Esophagus squamous epithelium (tissue), 5 donors: ENCODE measurements around the gene IL22RA2. TPM values are rescaled to one million over a fixed set of nuclear protein-coding genes. Genes with fewer than 3 reads are reported as not detected.

Source experiments
- DNase-seq: peaks from one replicate; lab custom pipeline; 2025; lab: John Stamatoyannopoulos, UW
- H3K27ac ChIP-seq, 4 donors: fragments of 200-600 bp; sonication (generic); one replicate each; pipeline ENCODE4 v1.5.1; 2016 to 2019; ENCODE audit warnings: mild to moderate bottlenecking in 1 of 4
- H3K27me3 ChIP-seq, 4 donors: fragments of 200-600 bp; sonication (generic); 1 replicate in 3 of 4; 2 replicates in 1 of 4; pipeline versions ENCODE4 v1.5.1 to v1.6.0; 2017 to 2021; ENCODE audit warnings: antibody characterized with exemption in 1 of 4
- H3K36me3 ChIP-seq, 3 donors: fragments of 200-600 bp; sonication (generic); one replicate each; pipeline ENCODE4 v1.5.1; 2016 to 2019
- H3K4me1 ChIP-seq, 3 donors: fragments of 200-600 bp; sonication (generic); one replicate each; pipeline ENCODE4 v1.5.1; 2017 to 2019
- H3K4me3 ChIP-seq, 4 donors: fragments of 200-600 bp; sonication (generic); 1 replicate in 3 of 4; 2 replicates in 1 of 4; pipeline ENCODE4 v1.5.1; 2016 to 2019; ENCODE audit warnings: mild to moderate bottlenecking in 2 of 4, moderate library complexity in 1 of 4
- H3K9me3 ChIP-seq, 3 donors: fragments of 200-600 bp; sonication (generic); one replicate each; pipeline ENCODE4 v1.5.1; 2016 to 2019
- CTCF ChIP-seq, 6 experiments: fragments of 450-650 bp in 4 of 6; fragments of 200-600 bp in 2 of 6; sonication (generic) in 2 of 6; IDR thresholded peaks; one replicate each; pipeline ENCODE4 v1.5.1; 2016 to 2019; ENCODE audit warnings: antibody characterized with exemption in 6 of 6, mild to moderate bottlenecking in 4 of 6, moderate library complexity in 4 of 6
- POLR2A ChIP-seq, 4 donors: fragments of 450-650 bp; IDR thresholded peaks; one replicate each; pipeline ENCODE4 v1.6.1; 2017; ENCODE audit warnings: antibody characterized with exemption in 4 of 4, mild to moderate bottlenecking in 4 of 4, moderate library complexity in 3 of 4
- WGBS, 2 donors: methylation state at CpG; one replicate each; pipeline ENCODE4 v1.1.5; 2018; 5-methylcytosine and 5-hydroxymethylcytosine counted together
- intact Hi-C: fragments of 100-400 bp; cut with DNase I; formaldehyde crosslinking; loops from one replicate; pipeline ENCODE4 v1.15.0; 2022
- total RNA-seq, 4 donors: library from RNA; depleted of rRNA; stranded (reverse); fragments of >200 nt; gene quantifications; one replicate each; pipeline ENCODE4 v1.1.0, GENCODE V29; 2016
- donor health status: DM: yes; HTN: yes; CAD: no.

Gene IL22RA2
- total RNA-seq, 4 donors from 2014 or later, result not detected

DNA sequence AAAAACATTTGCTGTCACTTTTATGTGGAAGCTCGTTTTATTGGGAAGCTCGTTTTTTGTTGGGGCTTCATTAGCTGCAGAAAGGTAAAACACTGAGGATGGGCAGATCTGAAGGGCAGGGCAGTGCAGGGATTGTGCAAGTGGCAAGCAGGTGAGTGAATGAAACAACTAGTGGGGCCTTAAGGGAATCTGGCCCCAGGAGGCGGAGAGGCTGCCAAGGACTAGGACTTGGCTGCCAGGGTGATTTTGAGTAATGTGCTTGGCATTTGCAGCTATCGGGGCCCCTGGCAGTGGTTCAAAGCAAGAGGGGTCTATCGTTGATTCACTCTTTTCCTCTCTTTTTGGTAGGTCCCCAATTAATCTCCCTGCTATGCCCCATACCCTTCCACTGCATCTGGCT lies 11.5 kb downstream of the IL22RA2 start:
- no peaks in the 10 kb centered on the region for H3K27me3 ChIP-seq
- 38 to 46% methylated on average over 5 of the region's 5 CpGs for WGBS, 2 donors
- TF ChIP-seq CTCF (IDR thresholded peaks at IDR 0.05) (no peak), POLR2A (IDR thresholded peaks at IDR 0.05) (no peak)
- H3K4me1 ChIP-seq, result peaks cover 0 to 71% (median 4%) of the 10 kb centered on the region in 3 donors
- H3K27ac ChIP-seq, result no peak overlapping the region
- no peaks in the 10 kb centered on the region for H3K9me3 ChIP-seq
- H3K36me3 ChIP-seq, result no peaks in the 10 kb centered on the region
- intact Hi-C loops, result no loop called here
- no peak for DNase-seq
- H3K4me3 ChIP-seq, result no peak overlapping the region

DNA sequence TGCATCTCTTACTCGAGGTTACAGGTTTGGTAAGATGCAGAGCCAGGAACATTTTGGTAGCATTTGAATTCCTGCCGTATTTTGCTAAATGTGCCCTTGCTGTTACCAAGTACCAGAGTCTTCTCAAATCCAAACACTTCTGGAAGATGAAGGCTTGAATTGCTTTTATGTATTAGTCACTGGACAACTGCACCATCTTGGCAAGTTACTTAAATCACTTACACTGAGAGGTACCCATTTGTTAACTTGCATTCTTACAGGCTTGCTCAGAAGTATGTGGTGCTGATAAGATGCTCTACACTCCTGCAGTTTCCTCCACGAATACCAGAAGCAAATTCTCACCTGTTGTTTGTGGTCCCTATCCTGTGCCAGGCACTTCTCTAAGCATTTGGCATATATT lies 12.7 kb downstream of the IL22RA2 start:
- H3K4me3 ChIP-seq, result no peak overlapping the region
- no peak for DNase-seq
- TF ChIP-seq CTCF (IDR thresholded peaks at IDR 0.05), result no peak
- TF ChIP-seq POLR2A (IDR thresholded peaks at IDR 0.05), result no peak
- no peaks in the 10 kb centered on the region for H3K36me3 ChIP-seq
- H3K9me3 ChIP-seq, result no peaks in the 10 kb centered on the region
- 52 to 59% methylated on average over 3 of the region's 3 CpGs for WGBS, 2 donors
- no peak overlapping the region for H3K27ac ChIP-seq
- intact Hi-C loops, result no loop called here
- peaks cover 0 to 73% (median 4%) of the 10 kb centered on the region in 3 donors for H3K4me1 ChIP-seq
- H3K27me3 ChIP-seq, result no peaks in the 10 kb centered on the region

DNA sequence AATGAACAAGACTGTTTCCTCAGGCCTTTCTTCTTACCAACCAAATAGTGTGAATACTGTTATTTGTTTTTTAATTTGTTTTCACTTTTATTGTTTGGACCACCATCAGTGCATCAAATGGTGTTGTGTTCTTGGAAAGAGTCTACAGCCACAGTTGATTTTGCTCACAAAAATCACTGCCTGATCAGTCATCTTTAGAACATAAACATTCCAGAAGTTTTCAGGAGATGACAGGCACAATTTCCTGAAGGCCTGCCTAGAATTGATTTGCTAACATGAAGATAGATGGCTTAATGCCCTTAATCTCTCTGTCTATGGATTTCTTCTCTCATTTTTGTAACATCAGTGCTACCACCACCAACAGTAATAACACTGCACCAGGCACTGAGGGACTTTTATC lies 13.5 kb downstream of the IL22RA2 start:
- Histone ChIP-seq H3K4me3 (no peak overlapping the region), H3K27ac (no peak overlapping the region), H3K36me3 (no peaks in the 10 kb centered on the region), H3K9me3 (no peaks in the 10 kb centered on the region), H3K4me1 (peaks cover 0 to 64% (median 4%) of the 10 kb centered on the region in 3 donors), H3K27me3 (no peaks in the 10 kb centered on the region)
- no peak for DNase-seq
- TF ChIP-seq POLR2A (IDR thresholded peaks at IDR 0.05) (no peak), CTCF (IDR thresholded peaks at IDR 0.05) (no peak)
- intact Hi-C loops, result no loop called here

GRCh38 chr6:137157601-137158000 lies 15.8 kb downstream of the IL22RA2 start:
- TF ChIP-seq CTCF (IDR thresholded peaks at IDR 0.05), result no peak
- no peak for TF ChIP-seq POLR2A (IDR thresholded peaks at IDR 0.05)
- whole genome bisulfite sequencing, 2 donors, result 25 to 35% methylated on average over 4 of the region's 4 CpGs
- Histone ChIP-seq H3K9me3 (no peaks in the 10 kb centered on the region), H3K4me1 (peaks cover 0 to 44% (median 4%) of the 10 kb centered on the region in 3 donors), H3K4me3 (no peak overlapping the region), H3K36me3 (no peaks in the 10 kb centered on the region), H3K27ac (peak overlapping the region in 1 of 4 donors; percentile 33), H3K27me3 (no peaks in the 10 kb centered on the region)
- intact Hi-C loops, result no loop called here
- DNase-seq, result no peak

GRCh38 chr6:137156650-137157049 lies 16.8 kb downstream of the IL22RA2 start:
- Histone ChIP-seq H3K27ac (no peak overlapping the region), H3K4me1 (peaks cover 0 to 34% (median 4%) of the 10 kb centered on the region in 3 donors), H3K27me3 (no peaks in the 10 kb centered on the region), H3K9me3 (no peaks in the 10 kb centered on the region), H3K4me3 (no peak overlapping the region), H3K36me3 (no peaks in the 10 kb centered on the region)
- intact Hi-C loops, result no loop called here
- 78 to 100% methylated on average over 1 of the region's 1 CpG for WGBS, 2 donors
- TF ChIP-seq CTCF (IDR thresholded peaks at IDR 0.05) (no peak), POLR2A (IDR thresholded peaks at IDR 0.05) (no peak)
- DNase-seq, result no peak
